ENCODE results near the gene MTOR. TPM values are rescaled to one million over a fixed set of nuclear protein-coding genes. Genes with fewer than 3 reads are reported as not detected.
A peak's percentile ranks its signal among the peaks of the same experiment; 100 is the strongest.
"Not testable (repeated sequence)": the region's sequence is repeated elsewhere in the genome, so short reads cannot be mapped to it uniquely, and the experiment has no call there.

The MTOR gene
- 40.7 TPM for total RNA-seq

DNA sequence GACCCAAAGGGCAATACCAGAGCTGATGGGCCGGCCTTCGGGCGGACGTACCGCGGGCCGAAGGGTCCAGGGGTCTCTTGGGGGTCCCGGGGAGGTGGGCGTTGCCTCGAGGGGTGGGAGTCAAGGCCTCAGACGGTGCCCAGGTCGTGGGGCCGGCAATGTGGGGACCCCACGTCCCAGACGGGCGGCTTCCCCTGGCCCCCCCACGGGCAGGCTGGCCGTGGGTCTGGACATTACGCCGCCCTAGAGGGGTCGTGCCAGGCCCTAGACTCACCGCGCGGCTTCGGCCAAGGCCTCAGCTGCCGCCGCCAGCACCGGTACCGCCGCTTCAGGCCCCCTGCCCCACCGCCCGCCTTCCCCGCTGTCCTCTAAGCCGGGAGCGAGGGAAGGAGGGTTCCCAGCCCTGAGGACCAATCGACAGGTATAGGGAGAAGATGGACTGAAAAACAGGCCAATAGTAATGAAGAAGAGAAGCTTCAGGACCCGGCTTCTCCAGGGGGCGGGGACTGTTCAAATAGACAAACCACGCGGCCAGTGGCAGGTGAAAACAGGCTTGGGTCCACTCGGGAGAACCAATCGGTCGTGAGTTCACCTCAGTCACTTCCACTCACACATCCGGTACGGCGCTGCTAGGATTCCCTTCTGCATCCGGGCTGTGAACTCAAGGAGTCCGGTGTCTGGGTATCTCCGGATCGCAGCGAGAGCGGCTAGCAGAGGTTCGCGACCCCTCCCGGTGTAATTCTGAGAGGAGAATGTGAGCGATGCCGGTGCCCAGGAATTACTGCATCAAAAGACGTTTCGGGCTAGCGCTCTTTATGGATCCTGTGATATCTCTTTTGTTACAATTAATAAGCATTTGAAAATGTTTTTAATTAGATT lies at the start of gene MTOR:
Gene MTOR (minus strand): TSS at position 381 of the 879 bp plus-strand sequence. CDS start 3,142 bp downstream, outside the sequence.
- peak; percentile 85 to 100 (median 99) for DNase-seq (ENCODE audit: low read depth in 2 of 3, low spot score in 2 of 3)

- DNase-seq (ENCODE audit: low read depth in 2 of 3, low spot score in 2 of 3), result no peak
Observed at GRCh38 chr1:11309385-11309784, 47.0 kb upstream of the MTOR start.

DNA sequence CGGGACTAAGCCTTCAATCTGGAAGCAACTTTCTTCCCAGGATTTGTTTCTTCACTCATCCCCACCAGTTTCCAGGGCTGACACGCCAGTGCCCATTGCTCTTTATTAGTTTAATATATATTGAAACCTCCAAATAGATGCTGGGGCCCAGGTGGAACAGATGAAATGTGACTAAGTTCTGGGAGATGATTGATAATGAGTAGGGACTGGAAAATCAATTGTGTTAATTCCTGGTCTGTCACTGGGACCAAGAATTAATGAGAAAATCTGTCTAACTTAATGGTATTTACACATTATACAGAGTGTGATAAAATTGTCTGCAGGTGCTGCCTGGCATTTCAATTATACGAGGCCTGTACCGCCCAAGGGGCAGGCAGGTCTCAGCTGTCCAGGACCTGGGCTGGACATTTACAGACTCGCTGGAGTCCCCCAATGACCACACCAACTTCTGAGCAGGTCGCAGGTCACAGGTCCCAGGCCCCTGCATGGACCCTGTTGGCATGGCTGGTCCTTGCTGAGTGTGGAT lies 46.4 kb upstream of the MTOR start:
- DNase-seq (ENCODE audit: low read depth in 2 of 3, low spot score in 2 of 3), result no peak

DNA sequence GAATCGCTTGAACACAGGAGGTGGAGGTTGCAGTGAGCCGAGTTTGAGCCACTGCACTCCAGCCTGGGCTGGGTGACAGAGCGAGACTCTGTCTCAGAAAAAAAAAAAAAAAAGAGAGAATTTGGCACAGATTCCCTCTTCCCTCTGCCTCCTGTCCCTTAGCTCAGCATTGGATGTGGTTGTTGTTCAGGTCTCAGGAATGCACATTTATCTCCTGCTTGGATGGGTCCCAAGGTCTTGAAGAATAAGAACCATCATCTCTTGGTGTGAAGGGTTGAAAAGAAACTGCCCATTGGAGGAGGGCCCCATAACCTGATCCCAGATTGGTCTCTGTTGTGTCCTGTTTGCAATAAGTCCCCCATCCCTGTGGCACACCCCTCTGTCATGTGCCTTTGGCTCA lies 45.5 kb upstream of the MTOR start:
- DNase-seq (ENCODE audit: low read depth in 2 of 3, low spot score in 2 of 3), result no peak

- not testable (repeated sequence) for DNase-seq (ENCODE audit: low read depth in 2 of 3, low spot score in 2 of 3)
Observed at GRCh38 chr1:11305516-11305915, 43.2 kb upstream of the MTOR start.

DNA sequence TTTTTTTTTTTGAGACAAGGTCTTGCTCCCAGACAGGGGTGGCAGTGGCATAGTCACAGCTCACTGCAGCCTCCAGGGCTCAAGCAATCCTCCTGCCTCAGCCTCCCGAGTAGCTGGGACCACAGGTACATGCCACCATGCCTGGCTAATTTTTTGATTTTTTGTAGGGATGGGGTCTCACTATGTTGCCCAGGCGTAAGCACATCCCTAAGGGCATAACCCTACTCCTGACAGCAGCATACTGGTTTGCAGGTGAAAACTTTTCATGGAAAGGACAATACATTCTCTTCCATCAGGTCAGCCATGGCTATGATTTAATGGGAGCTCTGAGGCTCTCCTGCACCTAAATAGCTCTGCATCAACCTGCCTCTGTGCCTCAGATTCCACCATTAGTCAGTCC lies 40.0 kb upstream of the MTOR start:
- DNase-seq (ENCODE audit: low read depth in 2 of 3, low spot score in 2 of 3), result no peak

- DNase-seq (ENCODE audit: low read depth in 2 of 3, low spot score in 2 of 3), result no peak
Observed at GRCh38 chr1:11301601-11302000, 39.2 kb upstream of the MTOR start.

- no peak for DNase-seq (ENCODE audit: low read depth in 2 of 3, low spot score in 2 of 3)
Observed at GRCh38 chr1:11299225-11299574, 36.8 kb upstream of the MTOR start.

- DNase-seq (ENCODE audit: low read depth in 2 of 3, low spot score in 2 of 3), result no peak
Observed at GRCh38 chr1:11298390-11299224, 36.3 kb upstream of the MTOR start.

DNA sequence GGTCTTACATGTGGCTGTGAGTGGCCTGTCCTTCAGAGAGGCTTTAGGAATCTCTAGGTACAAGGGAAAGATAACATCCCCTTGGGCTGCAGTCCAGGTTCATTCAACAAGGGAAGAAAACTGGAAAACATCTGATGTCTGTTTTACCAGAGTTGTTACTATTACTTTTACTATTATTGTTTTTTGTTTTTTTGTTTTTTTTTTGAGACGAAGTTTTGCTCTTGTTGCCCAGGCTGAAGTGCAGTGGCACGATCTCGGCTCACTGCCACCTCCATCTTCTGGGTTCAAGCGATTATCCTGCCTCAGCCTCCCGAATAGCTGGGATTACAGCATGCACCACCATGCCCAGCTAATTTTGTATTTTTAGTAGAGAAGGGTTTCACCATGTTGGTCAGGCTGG lies 35.4 kb upstream of the MTOR start:
- not testable (repeated sequence) for DNase-seq (ENCODE audit: low read depth in 2 of 3, low spot score in 2 of 3)

- no peak for DNase-seq (ENCODE audit: low read depth in 2 of 3, low spot score in 2 of 3)
Observed at GRCh38 chr1:11295905-11296304, 33.6 kb upstream of the MTOR start.

DNA sequence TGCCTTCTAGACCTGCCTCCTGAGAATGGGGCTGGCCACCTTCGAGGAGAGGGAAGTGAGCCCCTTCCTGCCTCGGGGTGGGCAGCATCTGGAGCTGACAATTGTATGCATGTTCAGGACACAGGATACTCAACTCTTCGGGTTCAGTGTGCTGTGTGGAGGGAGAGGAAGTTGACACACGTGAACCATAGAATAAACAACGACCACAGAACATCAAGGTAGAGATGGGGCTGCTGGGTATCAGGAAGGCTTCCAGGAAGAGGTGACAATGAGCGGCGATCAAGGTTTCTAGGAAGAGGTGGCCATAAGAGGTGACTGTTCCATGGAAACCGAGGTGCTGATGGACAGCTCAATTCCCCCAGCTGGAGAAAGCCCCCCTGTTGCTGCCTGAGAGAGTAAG lies 32.6 kb upstream of the MTOR start:
- no peak for DNase-seq (ENCODE audit: low read depth in 2 of 3, low spot score in 2 of 3)

- DNase-seq (ENCODE audit: low read depth in 2 of 3, low spot score in 2 of 3), result no peak
Observed at GRCh38 chr1:11293856-11294255, 31.5 kb upstream of the MTOR start.

DNA sequence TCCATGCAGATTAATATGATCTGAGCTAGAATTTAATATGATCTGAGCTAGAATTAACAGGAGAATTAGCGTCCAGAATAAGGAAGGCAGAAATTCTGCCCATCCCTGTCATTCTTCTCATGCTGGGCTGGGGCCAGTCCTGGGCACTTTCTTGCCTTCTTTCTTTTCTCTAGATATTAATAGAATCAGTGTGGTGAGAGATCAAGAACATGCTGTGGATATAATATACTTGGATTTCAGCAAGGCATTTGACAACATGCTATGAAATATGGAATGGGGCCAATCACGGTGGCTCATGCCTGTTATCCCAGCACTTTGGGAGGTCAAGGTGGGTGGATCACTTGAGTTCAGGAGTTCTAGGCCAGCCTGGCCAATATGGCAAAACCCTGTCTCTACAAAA lies 28.7 kb upstream of the MTOR start:
- no peak for DNase-seq (ENCODE audit: low read depth in 2 of 3, low spot score in 2 of 3)

DNA sequence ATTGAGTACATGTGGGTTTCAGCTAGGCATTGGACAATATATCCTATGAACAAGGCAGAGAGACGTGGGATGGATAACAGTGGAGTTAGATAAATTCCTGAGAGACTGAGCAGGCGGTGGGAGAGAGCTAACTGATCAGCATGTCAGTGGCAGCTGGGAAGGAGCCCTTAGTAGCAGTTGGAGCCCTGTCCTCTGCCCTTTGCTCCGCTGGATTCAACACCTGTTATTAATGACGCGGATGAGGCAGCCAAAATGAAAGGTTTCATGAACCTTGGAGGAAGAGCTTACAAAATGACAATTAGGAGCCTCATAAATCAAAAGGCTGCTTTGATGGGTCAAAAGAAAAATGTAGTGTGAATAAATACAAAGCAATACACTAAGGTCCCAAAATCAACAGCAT lies 26.7 kb upstream of the MTOR start:
- DNase-seq (ENCODE audit: low read depth in 2 of 3, low spot score in 2 of 3), result no peak

- no peak for DNase-seq (ENCODE audit: low read depth in 2 of 3, low spot score in 2 of 3)
Observed at GRCh38 chr1:11286735-11287410, 24.5 kb upstream of the MTOR start.

DNA sequence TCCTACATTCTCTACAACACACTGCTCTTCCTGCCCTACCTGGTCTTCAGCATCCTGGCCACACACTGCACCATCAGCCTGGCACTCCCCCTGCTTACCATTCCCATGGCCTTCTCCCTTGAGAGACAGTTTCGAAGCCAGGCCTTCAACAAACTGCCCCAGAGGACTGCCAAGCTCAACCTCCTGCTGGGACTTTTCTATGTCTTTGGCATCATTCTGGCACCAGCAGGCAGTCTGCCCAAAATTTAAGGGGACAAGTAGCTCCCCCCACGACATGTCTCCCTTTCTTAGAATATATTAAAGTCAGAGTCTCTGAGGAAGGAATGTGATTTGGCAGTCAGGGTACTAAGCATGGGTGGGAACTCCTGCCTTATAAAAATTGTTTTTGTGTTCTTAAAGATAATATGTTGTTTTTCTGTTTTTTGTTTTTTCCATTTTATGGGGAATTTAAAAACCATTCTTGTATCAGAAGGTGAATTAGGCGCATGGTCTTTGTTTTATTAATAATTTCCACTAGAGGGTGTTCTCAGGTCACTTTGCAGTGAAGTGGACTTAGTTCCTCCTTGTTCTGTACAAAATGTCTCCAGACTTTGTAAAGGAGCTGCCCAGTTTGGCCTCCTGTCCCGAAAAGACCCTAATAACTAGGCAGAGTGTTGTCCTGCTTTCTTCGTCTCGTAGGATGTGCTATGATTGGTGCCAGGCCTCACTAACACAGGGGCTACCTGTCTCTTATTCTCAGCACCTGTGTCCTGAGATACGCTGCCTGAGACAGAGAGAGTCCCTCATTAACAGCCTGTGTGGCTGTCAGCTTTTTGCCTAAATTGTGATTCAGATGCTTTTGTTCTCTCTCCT lies 23.8 kb upstream of the MTOR start:
- DNase-seq (ENCODE audit: low read depth in 2 of 3, low spot score in 2 of 3), result peak in 1 of 3 donors; percentile 32

DNA sequence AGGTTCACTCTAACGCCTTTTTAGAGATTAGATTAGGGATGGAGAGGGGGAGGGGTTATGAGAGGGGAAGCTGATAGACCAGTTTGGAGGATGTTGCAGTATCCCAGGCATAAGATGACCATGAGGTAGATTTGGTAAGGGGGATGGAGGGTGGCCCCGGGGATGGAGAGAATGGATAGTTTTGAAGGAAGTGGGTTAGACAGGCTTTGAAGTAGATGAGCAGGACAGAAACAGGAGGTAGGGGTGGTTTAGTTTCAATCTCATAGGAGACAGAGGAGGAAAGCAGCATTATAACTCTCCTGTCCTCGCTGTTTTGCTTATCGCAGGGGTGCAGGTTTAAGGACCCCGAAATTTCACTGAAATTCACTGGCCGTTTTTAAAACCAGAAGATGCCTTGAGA lies 22.4 kb upstream of the MTOR start:
- DNase-seq (ENCODE audit: low read depth in 2 of 3, low spot score in 2 of 3), result no peak

GRCh38 chr1:11283151-11283550 lies 20.8 kb upstream of the MTOR start:
- DNase-seq (ENCODE audit: low read depth in 2 of 3, low spot score in 2 of 3), result no peak

Measured in hematopoietic multipotent progenitor cell (in vitro differentiated cells).